Measurements from ENCODE around the gene PBX1. TPM values are rescaled to one million over a fixed set of nuclear protein-coding genes. Genes with fewer than 3 reads are reported as not detected.
A peak's percentile ranks its signal among the peaks of the same experiment; 100 is the strongest.
"Not testable (repeated sequence)": the region's sequence is repeated elsewhere in the genome, so short reads cannot be mapped to it uniquely, and the experiment has no call there.

The PBX1 gene
- total RNA-seq, 4 donors from 2014 or later, result 15.2 to 48.6 (median 23.5) TPM

- intact Hi-C loops (cut with DNase I), result no loop called here
- H3K4me1 ChIP-seq, result no peaks in the 10 kb centered on the region
- TF ChIP-seq POLR2A (IDR thresholded peaks at IDR 0.05), result no peak
- no peak for TF ChIP-seq CTCF (IDR thresholded peaks at IDR 0.05)
- no peaks in the 10 kb centered on the region for H3K27me3 ChIP-seq
- no peak overlapping the region for H3K4me3 ChIP-seq
- no peaks in the 10 kb centered on the region for H3K36me3 ChIP-seq
- DNase-seq, result no peak
- H3K9me3 ChIP-seq, result no peaks in the 10 kb centered on the region
- WGBS, 2 donors, result 79% methylated on average over 5 of the region's 5 CpGs
- no peak overlapping the region for H3K27ac ChIP-seq
These were observed 23.9 kb upstream of the PBX1 start for GRCh38 chr1:164534863-164535610.

GRCh38 chr1:164552463-164552988 lies 6.5 kb upstream of the PBX1 start:
- peaks cover 0 to 13% (median 10%) of the 10 kb centered on the region in 3 donors for H3K9me3 ChIP-seq
- H3K27me3 ChIP-seq; intact Hi-C loops (cut with DNase I); H3K36me3 ChIP-seq; DNase-seq; H3K27ac ChIP-seq; H3K4me1 ChIP-seq; H3K4me3 ChIP-seq: not testable (repeated sequence)
- 89 to 90% methylated on average over 8 of the region's 8 CpGs for WGBS, 2 donors

GRCh38 chr1:164557270-164557669 lies 1.7 kb upstream of the PBX1 start:
- DNase-seq, result no peak
- peak overlapping the region in 2 of 4 donors; percentile 90 for H3K27ac ChIP-seq

GRCh38 chr1:164559342-164560051 lies 513 bp downstream of the PBX1 start:
- intact Hi-C loops (cut with DNase I), result loop anchor here (10.0 kb wide), 1 partner anchor 225 kb away; no protein-coding TSS in a partner anchor
- Histone ChIP-seq H3K27me3 (no peaks in the 10 kb centered on the region), H3K9me3 (no peaks in the 10 kb centered on the region), H3K4me3 (peak overlapping the region; percentile 72 to 80 (median 75)), H3K36me3 (no peaks in the 10 kb centered on the region), H3K4me1 (peaks cover 0 to 40% (median 6%) of the 10 kb centered on the region in 3 donors), H3K27ac (peak overlapping the region; percentile 82 to 90 (median 88))
- 0 to 2% methylated on average over 5 to 13 of the region's 20 CpGs for WGBS, 2 donors
- TF ChIP-seq CTCF (IDR thresholded peaks at IDR 0.05) (no peak), POLR2A (IDR thresholded peaks at IDR 0.05) (no peak)
- DNase-seq, result no peak

More at GRCh38 chr1:164557270-164557669, 1.7 kb upstream of the PBX1 start:
- H3K27me3 ChIP-seq, result no peaks in the 10 kb centered on the region
- WGBS, 2 donors, result 36 to 64% methylated on average over 4 of the region's 4 CpGs
- peaks cover 0 to 6% (median 3%) of the 10 kb centered on the region in 3 donors for H3K9me3 ChIP-seq
- intact Hi-C loops (cut with DNase I), result no loop called here
- H3K4me1 ChIP-seq, result peaks cover 0 to 20% (median 6%) of the 10 kb centered on the region in 3 donors
- no peak overlapping the region for H3K4me3 ChIP-seq
- TF ChIP-seq POLR2A (IDR thresholded peaks at IDR 0.05) (no peak), CTCF (IDR thresholded peaks at IDR 0.05) (no peak)
- H3K36me3 ChIP-seq, result no peaks in the 10 kb centered on the region

- H3K4me3 ChIP-seq, result peak overlapping the region; percentile 72 to 80 (median 75)
- no peak for DNase-seq
- peak overlapping the region; percentile 82 to 90 (median 88) for H3K27ac ChIP-seq
- H3K36me3 ChIP-seq, result no peaks in the 10 kb centered on the region
- H3K4me1 ChIP-seq, result peaks cover 0 to 46% (median 6%) of the 10 kb centered on the region in 3 donors
- 1% methylated on average over 11 of the region's 11 CpGs for WGBS, 2 donors
- no peaks in the 10 kb centered on the region for H3K9me3 ChIP-seq
- TF ChIP-seq POLR2A (IDR thresholded peaks at IDR 0.05) (no peak), CTCF (IDR thresholded peaks at IDR 0.05) (no peak)
- intact Hi-C loops (cut with DNase I), result loop anchor here (10.0 kb wide), 1 partner anchor 225 kb away; no protein-coding TSS in a partner anchor
- H3K27me3 ChIP-seq, result no peaks in the 10 kb centered on the region
These were observed 1.1 kb downstream of the PBX1 start for GRCh38 chr1:164560121-164560541.

All from esophagus squamous epithelium (tissue), 5 donors.